GM12872 (cell line): ENCODE measurements around the gene NCAPG2.

Experiments
- CTCF ChIP-seq: IDR thresholded peaks from 3 replicates; pipeline ENCODE4 v1.5.1; 2011; ENCODE audit warnings: low read depth, mild to moderate bottlenecking, low read length, moderate library complexity; ENCODE audit not compliant: insufficient read depth

Gene NCAPG2

DNA sequence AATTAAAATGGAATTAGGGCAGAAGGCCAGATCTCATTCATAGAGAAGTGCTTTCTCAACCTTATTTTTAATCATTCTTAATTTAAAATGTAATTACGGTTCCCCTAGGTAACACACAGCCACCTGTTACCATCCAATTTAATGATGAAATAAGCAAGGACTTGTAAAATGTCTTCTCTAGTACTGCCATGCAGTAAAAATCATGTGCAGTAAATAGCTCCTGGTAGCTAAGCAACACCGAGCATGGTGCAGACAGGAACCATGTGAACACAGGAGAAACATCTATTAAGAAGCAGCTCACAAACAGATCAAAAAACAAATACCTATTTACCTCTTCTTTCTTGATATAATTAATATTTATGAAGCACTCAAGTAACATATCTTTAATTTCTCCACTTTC lies 15.1 kb downstream of the NCAPG2 start:
- TF ChIP-seq CTCF, result no peak

DNA sequence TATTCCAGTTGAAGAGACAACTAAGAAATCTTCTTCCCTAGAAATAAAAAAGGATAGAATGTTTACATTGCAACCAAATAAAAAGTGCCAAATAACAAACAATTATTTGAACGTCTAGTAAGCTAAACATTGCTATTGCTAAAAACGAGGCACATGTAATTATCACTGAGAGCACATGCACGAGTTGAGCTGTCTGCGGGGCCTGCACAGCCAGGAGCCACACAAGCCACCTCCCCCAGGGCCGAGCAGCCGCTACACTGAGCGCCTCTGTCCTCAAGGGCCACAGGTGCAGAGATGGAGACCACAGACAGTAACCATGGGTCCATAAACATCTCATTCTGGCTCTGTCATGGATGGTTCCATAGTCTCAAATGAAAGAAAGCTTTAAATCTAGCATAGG lies 17.2 kb downstream of the NCAPG2 start:
- no peak for TF ChIP-seq CTCF

DNA sequence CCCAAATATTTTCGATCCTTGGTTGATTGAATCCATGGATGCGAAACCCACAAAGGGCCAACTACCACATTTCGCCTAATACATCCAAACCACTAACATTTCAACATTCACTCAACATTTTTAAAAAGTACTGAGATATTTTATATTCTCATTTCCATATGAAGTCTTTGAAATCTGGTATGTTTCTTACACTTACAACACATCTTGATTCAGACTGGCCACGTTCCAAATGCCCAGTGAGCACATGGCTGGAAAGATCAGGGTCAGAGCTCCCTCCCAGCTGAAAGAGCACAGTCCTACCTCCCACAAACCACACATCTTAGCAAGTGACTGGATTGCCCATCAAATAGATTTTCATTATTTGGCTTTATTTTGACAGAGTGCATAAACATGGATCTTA lies 18.9 kb downstream of the NCAPG2 start:
- no peak for TF ChIP-seq CTCF

DNA sequence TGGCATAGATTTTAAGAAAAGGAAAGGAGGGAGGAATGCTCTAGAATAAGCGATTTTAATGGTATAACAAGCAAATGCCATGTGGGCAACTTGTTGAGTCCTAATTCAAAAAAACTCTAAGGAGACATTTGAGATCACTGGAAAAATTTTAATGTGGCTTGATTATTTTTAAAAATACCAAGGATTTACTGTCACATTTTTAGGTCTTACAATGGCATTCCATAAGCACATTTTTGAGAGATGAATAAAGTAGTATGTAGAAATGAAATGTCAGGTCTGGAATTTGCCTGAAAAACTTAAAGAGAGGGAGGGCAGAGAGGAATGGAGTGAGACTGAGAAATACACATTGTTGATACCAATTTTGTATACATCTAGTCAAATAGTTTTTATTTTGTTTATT lies 20.3 kb downstream of the NCAPG2 start:
- TF ChIP-seq CTCF, result no peak

GRCh38 chr7:158683541-158683940 lies 21.1 kb downstream of the NCAPG2 start:
- no peak for TF ChIP-seq CTCF

GRCh38 chr7:158682456-158682855 lies 22.1 kb downstream of the NCAPG2 start:
- TF ChIP-seq CTCF, result no peak

GRCh38 chr7:158680754-158681153 lies 23.9 kb downstream of the NCAPG2 start:
- TF ChIP-seq CTCF, result no peak

GRCh38 chr7:158676906-158677305 lies 27.7 kb downstream of the NCAPG2 start:
- no peak for TF ChIP-seq CTCF
